ENCODE data around the gene BMF.
A peak's percentile ranks its signal among the peaks of the same experiment; 100 is the strongest.
"Not testable (repeated sequence)": the region's sequence is repeated elsewhere in the genome, so short reads cannot be mapped to it uniquely, and the experiment has no call there.

The BMF gene

GRCh38 chr15:40128766-40129660 lies 20.3 kb upstream of the BMF start:
- DNase-seq (ENCODE audit: low read depth in 2 of 2), result no peak

- DNase-seq (ENCODE audit: low read depth in 2 of 2), result no peak
Measured at GRCh38 chr15:40125950-40126349, 17.3 kb upstream of the BMF start.

GRCh38 chr15:40124807-40125285 lies 16.2 kb upstream of the BMF start:
- DNase-seq (ENCODE audit: low read depth in 2 of 2), result not testable (repeated sequence)

- DNase-seq (ENCODE audit: low read depth in 2 of 2), result not testable (repeated sequence)
Measured at GRCh38 chr15:40124333-40124732, 15.7 kb upstream of the BMF start.

- DNase-seq (ENCODE audit: low read depth in 2 of 2), result not testable (repeated sequence)
Measured at GRCh38 chr15:40123863-40124262, 15.2 kb upstream of the BMF start.

GRCh38 chr15:40122989-40123388 lies 14.3 kb upstream of the BMF start:
- not testable (repeated sequence) for DNase-seq (ENCODE audit: low read depth in 2 of 2)

GRCh38 chr15:40121911-40122638 lies 13.4 kb upstream of the BMF start:
- DNase-seq (ENCODE audit: low read depth in 2 of 2), result no peak

- DNase-seq (ENCODE audit: low read depth in 2 of 2), result no peak
Measured at GRCh38 chr15:40118473-40118872, 9.8 kb upstream of the BMF start.

GRCh38 chr15:40115670-40116093 lies 7.0 kb upstream of the BMF start:
- peak; percentile 32 to 33 for DNase-seq (ENCODE audit: low read depth in 2 of 2)

- DNase-seq (ENCODE audit: low read depth in 2 of 2), result not testable (repeated sequence)
Measured at GRCh38 chr15:40115106-40115505, 6.4 kb upstream of the BMF start.

GRCh38 chr15:40114218-40114617 lies 5.5 kb upstream of the BMF start:
- DNase-seq (ENCODE audit: low read depth in 2 of 2), result no peak

GRCh38 chr15:40112789-40113188 lies 4.1 kb upstream of the BMF start:
- DNase-seq (ENCODE audit: low read depth in 2 of 2), result no peak

- no peak for DNase-seq (ENCODE audit: low read depth in 2 of 2)
Measured at GRCh38 chr15:40111888-40112287, 3.2 kb upstream of the BMF start.

- no peak for DNase-seq (ENCODE audit: low read depth in 2 of 2)
Measured at GRCh38 chr15:40110866-40111550, 2.3 kb upstream of the BMF start.

GRCh38 chr15:40108061-40108854 lies 421 bp downstream of the BMF start:
- no peak for DNase-seq (ENCODE audit: low read depth in 2 of 2)

- DNase-seq (ENCODE audit: low read depth in 2 of 2), result no peak
Measured at GRCh38 chr15:40106203-40107161, 2.2 kb downstream of the BMF start.

- no peak for DNase-seq (ENCODE audit: low read depth in 2 of 2)
Measured at GRCh38 chr15:40105517-40106202, 3.0 kb downstream of the BMF start.

- peak; percentile 73 to 79 for DNase-seq (ENCODE audit: low read depth in 2 of 2)
Measured at GRCh38 chr15:40104865-40105516, 3.7 kb downstream of the BMF start.

GRCh38 chr15:40104296-40104864 lies 4.3 kb downstream of the BMF start:
- DNase-seq (ENCODE audit: low read depth in 2 of 2), result no peak

All from stimulated activated CD8-positive, alpha-beta memory T cell treated with anti-CD3 and anti-CD28 coated beads, Interleukin-2, amount 100 ng/mL, for 48 hours (primary cell).